Measurements from ENCODE around the gene BOK.
A peak's percentile ranks its signal among the peaks of the same experiment; 100 is the strongest.

The BOK gene

DNA sequence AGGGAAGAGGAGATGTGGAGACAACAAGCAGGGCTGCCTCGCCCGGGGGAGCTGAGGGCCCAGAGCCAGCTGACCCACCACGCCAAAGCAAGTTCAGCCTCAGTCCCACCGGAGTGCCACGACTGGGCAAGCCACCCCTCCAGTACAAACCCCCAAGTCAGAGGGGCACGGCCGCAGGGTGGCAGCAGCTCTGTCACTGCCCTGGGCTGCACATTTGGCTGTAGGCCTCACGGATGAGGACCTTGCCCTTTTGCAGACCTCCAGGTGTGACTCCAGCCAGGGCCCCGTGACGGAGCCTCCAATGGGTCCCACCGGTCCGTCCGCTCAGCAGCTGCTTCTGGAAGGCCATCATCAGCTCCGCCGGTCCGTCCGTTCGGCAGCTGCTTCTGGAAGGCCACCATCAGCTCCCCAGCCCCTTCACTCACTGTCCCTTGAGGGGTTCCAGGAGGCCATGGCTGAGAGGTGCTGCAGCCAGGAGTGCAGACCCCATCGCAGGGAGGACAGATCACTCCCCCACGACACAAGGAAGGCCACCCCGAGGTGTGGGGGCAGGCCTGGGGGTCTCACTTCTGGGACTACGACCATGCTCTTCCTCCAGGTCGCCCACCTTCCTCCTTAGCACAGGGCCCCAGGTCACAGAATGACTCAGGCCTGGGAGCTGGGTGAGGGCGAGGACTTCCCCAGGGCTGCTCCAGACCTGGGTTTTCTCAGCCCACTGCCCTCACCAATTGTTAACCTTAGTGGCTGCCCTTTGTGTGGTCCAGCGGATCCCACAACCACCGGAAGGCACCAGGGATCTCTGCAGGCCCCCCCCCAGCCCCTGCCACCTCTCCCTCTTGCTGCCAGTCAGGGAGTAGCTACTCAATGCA, 25.6 kb upstream of the BOK start:
- H3K27me3 Mint-ChIP-seq: peaks cover 8% of the 10 kb centered on the region
- H3K9me3 Mint-ChIP-seq: no peaks in the 10 kb centered on the region
- no peak overlapping the region for H3K4me3 Mint-ChIP-seq
- ATAC-seq (no peak), DNase-seq (no peak)
- no peak overlapping the region for H3K27ac Mint-ChIP-seq
- no peaks in the 10 kb centered on the region for H3K4me1 Mint-ChIP-seq

DNA sequence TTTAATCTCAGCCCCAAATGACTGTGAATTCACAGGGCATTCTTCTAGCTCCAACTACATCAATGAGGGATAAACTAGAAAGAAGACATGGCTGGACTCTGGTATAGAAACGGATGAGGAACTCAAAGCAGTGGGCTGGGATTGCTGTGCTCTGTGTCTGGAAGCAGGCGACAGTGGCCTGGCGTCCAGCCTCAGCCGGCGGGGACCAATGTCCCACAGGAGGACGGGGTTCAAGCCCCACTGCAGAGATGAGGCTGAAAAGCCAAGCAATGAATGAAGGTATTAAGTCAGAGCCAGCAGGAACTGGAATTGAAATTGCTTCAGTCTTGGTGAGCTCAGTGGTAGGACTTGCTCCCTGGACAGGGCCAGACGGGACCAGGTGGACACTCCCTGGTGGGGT, 24.3 kb upstream of the BOK start:
- no peaks in the 10 kb centered on the region for H3K4me1 Mint-ChIP-seq
- no peak overlapping the region for H3K4me3 Mint-ChIP-seq
- no peak for ATAC-seq
- H3K27me3 Mint-ChIP-seq: peaks cover 19% of the 10 kb centered on the region
- no peak overlapping the region for H3K27ac Mint-ChIP-seq
- no peak for DNase-seq
- H3K9me3 Mint-ChIP-seq: no peaks in the 10 kb centered on the region

DNA sequence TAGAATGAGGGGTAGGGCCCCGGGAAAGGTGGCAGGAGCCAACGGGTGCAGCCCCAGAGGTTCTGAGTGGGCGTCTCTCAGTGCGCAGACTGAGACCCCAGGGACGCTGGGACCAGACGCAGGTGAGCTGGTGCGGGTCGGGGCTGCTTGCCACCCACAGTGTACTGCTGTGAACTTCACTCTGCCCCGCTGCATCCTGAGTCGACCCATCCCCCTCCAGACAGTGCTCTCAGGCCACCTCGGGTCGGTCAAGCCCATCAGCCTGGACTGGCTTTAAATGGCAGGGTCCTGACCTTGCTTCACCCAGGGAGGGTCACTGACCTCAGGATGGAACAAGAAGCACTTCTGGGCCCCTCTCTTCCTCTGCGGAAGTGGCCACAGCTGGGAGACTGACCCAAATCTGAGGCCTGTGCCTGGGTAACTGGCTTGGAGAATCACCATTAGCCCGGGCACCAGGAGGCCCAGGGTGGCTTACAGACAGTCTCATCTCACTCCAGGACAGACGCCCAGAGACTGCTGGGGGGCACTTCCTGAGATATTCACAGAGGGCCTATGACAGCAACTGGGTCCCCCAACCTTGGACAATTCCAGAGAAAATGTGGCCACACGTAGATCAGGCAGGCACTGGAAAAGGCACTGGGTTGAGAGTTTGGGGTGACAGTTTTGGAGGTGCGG, 23.7 kb upstream of the BOK start:
- Mint-ChIP-seq H3K4me1 (no peaks in the 10 kb centered on the region), H3K27ac (no peak overlapping the region), H3K9me3 (no peaks in the 10 kb centered on the region), H3K27me3 (peaks cover 24% of the 10 kb centered on the region), H3K4me3 (no peak overlapping the region)
- no peak for ATAC-seq
- no peak for DNase-seq

DNA sequence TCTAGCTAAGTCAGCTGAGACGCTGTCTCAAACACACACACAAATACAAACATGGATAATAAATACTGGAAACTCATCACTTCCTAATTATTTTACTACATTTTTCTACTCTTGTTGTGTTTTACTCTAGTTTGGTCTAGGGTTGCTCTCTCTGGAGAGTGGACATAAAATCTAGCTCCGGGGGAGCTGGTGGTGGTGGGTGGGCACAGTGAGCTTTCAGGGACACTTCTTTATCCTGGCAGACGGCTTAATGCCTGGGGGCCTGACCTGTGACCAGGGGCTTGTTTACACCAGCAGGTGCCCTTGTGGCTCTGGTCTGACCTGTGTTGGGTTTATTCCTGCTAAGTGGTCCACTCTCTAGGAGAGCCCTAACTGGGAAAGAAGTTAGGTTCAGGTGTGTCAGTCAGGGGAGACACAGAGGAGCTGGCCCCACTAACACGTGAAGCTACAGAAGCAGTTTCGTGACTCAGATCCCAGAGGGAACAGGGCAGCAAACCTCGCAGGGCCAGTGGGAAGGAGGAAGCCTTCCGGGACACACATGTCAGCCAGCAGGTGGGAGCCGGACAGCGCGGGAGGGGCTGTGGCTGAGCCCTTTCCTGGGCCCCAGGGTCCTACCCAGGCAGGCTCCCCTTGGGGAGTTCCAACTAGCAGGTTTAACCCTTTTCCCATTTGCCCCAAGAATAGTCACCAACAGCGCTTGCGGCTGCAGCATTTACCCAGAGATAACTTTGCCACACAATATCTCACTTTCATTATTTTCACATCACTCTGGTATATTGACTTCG, 22.5 kb upstream of the BOK start:
- H3K27me3 Mint-ChIP-seq: peaks cover 36% of the 10 kb centered on the region
- ATAC-seq: no peak
- H3K4me1 Mint-ChIP-seq: peaks cover 5% of the 10 kb centered on the region
- no peak for DNase-seq
- no peaks in the 10 kb centered on the region for H3K9me3 Mint-ChIP-seq
- no peak overlapping the region for H3K27ac Mint-ChIP-seq
- H3K4me3 Mint-ChIP-seq: no peak overlapping the region

DNA sequence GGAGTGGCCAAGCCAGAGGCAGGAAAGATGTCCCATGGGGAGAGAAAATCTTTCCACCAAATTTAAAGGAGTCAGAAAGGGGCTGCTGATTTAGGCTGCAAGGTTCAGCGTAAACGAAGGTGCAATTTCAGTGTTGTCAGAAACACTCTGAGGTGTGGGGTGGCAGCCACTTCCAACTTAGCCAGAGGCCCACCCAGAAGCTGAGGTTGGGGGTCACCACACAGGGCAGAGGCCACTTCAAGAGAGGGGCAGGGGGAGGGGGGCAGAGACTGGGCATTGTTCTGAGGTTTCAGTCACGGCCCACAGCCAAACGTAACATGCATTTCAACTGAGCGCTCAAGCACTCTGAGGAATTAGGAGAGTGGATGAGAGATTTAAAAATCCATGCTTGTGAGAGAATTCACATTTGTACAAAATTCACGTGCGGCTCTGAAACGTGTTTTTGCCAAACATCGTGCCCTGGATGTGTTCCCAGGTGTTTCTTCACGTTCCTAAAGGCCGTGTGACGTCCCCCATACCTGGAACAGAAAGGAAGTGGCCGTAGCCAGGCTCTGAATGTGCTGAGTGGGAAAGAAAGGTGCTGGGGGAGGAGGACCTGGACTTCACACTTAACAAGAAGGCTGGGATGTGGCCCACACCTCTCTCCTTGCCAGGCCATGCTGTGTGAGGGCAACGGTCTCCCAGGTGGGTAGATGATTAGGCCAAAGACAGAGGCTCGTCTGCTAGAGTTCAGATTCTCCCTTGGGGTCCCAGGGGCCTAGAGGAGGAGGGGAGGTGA, 19.5 kb upstream of the BOK start:
- Mint-ChIP-seq H3K4me1 (peaks cover 5% of the 10 kb centered on the region), H3K4me3 (no peak overlapping the region), H3K9me3 (no peaks in the 10 kb centered on the region), H3K27ac (peak overlapping the region in 1 of 2 donors; percentile 2), H3K27me3 (peaks cover 54% of the 10 kb centered on the region)
- no peak for ATAC-seq
- DNase-seq: no peak

DNA sequence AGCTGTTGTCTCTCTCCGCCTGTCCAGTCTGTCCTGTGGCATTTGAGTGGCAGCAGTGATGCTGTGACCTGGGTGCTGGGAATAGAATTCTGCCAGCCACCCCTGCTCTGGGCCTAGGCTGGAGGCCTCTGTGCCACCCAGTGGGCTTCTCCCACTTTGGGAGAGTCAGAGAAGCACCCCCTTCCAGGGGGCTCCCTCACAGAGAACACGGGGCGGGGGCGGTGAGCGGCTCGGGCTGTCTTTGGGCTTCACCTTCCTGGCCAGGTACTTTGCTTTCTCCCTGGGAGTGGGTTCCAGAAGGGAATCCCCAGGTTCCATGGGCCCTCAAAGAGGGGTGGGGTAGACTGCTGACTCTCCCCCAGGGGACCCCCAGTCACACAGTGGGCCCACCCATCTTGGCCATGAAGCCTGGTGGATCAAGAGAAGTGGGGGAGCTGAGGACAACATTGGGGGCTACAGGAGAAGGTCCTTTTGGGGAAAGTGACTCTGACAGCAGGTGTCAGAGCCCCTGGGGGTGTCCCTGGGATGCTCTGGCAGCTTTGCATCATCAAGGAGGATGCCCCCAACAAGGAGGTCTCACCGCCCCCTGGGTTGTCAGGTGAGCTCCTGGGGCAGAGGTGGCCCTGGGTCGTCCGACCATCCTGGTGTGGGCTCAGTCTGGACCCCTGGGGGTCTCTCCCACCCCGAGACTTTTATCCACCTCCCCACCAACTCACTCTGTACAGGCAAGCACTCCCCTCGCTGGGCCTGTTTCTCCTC, 18.8 kb upstream of the BOK start:
- Mint-ChIP-seq H3K4me1 (peaks cover 5% of the 10 kb centered on the region), H3K9me3 (no peaks in the 10 kb centered on the region), H3K4me3 (no peak overlapping the region), H3K27ac (no peak overlapping the region), H3K27me3 (peaks cover 54% of the 10 kb centered on the region)
- no peak for ATAC-seq
- no peak for DNase-seq

DNA sequence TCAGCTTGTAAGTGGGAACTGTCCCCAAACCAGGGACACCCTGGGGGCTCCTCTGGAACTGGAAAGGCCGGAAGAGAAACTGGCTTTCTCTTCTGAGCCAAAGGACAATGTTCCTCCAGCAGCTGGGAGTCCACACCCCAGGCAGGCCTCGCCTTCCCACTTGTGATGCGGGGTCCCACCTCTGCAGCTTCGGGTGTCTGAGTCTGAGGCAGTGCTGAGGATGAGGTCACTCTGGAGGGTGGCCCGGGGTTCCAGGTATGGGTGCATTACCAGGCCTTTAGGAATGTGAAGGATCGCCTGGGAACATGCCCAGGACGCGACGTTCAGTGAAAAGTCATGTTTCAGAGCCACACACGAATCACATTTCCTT, 18.2 kb upstream of the BOK start:
- Mint-ChIP-seq H3K27me3 (peaks cover 54% of the 10 kb centered on the region), H3K9me3 (no peaks in the 10 kb centered on the region), H3K27ac (no peak overlapping the region), H3K4me1 (peaks cover 5% of the 10 kb centered on the region), H3K4me3 (peak overlapping the region; percentile 53 to 72)
- DNase-seq (no peak), ATAC-seq (no peak)

DNA sequence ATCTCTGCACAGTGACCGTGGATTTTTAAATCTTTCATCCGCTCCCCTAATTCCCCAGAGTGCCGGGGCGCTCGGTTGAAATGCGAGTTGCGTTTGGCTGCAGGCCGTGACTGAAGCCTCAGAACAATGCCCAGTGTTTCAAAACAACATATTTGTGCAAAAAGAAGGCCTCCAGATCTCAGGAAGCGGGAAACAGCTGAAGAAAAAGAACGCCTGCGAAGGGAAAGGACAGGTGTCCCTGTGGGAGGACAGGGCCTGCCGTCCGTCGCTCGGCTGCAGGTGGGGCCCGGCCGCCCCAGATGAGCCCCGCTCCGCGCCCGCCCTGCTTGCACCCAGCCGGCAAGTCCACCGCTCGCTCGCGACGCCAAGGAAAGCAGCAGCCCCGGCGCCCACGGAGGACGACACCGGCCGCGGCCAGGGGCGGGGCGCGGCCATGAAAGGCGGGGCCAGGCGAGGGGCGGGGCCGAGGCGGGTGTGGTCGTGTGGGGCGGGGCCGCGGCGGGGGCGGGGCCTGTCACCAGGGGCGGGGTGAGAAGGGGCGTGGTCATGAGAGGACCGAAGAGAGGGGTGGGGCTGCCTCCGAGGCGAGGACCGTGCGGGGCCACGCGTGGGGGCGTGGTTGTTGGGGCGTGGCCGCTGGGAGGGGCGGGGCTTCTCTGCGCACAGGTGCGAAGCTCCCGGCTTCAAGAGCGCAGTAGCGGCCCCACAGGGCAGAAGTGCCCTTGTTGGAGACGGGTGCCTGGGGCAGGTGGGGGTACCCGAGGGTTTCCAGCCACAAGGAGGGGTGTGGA, 17.6 kb upstream of the BOK start:
- no peaks in the 10 kb centered on the region for H3K9me3 Mint-ChIP-seq
- H3K4me1 Mint-ChIP-seq: peaks cover 5% of the 10 kb centered on the region
- peak overlapping the region; percentile 53 to 72 for H3K4me3 Mint-ChIP-seq

DNA sequence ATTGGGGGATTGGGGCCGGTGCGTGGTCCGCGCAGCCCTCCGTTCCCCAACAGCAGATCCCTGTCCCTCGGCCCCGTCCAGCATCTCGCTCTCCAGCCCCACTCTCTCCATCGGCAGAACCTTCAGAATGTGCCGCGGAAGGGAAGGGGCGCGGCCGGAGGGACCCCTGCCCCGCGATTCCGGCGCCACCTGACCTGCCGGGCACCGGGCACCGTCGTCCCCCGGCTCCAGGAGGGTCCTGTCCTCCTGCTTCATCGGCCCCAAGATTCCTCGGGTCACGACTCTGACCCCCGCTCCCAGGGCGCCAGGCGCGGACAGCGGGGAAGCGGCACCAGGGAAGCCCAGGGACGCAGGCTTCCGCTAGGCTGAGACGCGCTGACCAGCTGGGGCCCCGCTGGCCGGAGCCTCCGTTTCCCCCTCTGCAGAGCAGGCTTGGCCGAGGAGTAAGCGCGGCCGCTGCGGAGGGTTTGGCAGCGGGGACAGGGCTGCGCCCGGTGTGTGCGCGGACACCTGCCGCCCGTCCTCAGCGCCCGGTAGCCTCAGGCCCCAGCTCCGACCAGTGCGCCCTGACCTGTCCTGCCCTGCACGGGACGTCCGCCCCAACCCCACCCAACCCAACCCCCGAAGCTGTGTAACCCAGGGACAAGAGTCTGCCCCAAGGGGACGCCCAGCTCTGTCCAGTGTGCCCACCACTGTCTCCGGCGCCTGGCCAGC, 16.8 kb upstream of the BOK start:
- Mint-ChIP-seq H3K4me1 (peaks cover 5% of the 10 kb centered on the region), H3K27ac (no peak overlapping the region), H3K4me3 (no peak overlapping the region), H3K9me3 (no peaks in the 10 kb centered on the region), H3K27me3 (peaks cover 46% of the 10 kb centered on the region)
- ATAC-seq (no peak), DNase-seq (no peak)

More for the DNA sequence above, 17.6 kb upstream of the BOK start:
- peak; percentile 50 to 64 for DNase-seq
- H3K27me3 Mint-ChIP-seq: peaks cover 53% of the 10 kb centered on the region
- peak; percentile 60 for ATAC-seq
- no peak overlapping the region for H3K27ac Mint-ChIP-seq

DNA sequence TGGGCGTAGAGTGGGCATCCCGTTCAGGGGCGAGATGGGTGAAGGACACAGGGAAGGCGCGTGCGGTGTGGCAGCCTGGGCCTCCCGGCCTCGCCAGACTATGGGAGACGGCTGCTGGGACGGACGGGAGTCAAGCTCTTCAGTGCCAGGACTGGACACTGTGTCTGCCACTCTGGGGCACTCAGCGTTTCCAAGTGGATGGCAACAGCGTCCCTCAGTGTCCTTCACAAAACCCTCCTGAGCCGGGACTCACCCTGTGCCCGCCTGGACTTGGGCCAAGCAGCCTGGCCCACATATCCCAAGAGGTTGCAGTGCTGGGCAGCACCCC, 16.3 kb upstream of the BOK start:
- peaks cover 46% of the 10 kb centered on the region for H3K27me3 Mint-ChIP-seq
- no peak for DNase-seq

DNA sequence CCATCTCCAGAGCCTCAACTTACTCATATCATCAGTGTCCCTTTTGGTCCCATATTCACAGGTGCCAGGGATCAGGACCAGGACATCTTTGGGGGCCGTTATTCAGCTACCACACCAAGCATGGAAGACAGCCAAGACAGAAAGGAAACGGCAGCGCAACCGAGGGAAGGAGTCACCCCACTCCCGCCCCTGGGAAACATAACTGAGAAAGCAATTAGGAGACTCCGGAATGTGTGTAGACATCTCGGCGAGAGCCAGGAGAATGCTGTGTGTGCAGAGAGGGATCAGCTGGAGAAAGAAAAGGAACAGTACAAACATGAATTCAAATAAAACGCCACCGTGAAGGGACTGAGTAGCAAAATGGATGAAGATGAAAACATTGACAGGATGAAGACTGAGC, 13.4 kb upstream of the BOK start:
- peaks cover 5% of the 10 kb centered on the region for H3K4me1 Mint-ChIP-seq
- H3K27me3 Mint-ChIP-seq: peaks cover 27% of the 10 kb centered on the region
- H3K9me3 Mint-ChIP-seq: no peaks in the 10 kb centered on the region
- DNase-seq (no peak), ATAC-seq (no peak)
- no peak overlapping the region for H3K27ac Mint-ChIP-seq
- H3K4me3 Mint-ChIP-seq: no peak overlapping the region

More for the DNA sequence above, 16.3 kb upstream of the BOK start:
- Mint-ChIP-seq H3K9me3 (no peaks in the 10 kb centered on the region), H3K27ac (no peak overlapping the region), H3K4me3 (no peak overlapping the region), H3K4me1 (peaks cover 5% of the 10 kb centered on the region)
- no peak for ATAC-seq

DNA sequence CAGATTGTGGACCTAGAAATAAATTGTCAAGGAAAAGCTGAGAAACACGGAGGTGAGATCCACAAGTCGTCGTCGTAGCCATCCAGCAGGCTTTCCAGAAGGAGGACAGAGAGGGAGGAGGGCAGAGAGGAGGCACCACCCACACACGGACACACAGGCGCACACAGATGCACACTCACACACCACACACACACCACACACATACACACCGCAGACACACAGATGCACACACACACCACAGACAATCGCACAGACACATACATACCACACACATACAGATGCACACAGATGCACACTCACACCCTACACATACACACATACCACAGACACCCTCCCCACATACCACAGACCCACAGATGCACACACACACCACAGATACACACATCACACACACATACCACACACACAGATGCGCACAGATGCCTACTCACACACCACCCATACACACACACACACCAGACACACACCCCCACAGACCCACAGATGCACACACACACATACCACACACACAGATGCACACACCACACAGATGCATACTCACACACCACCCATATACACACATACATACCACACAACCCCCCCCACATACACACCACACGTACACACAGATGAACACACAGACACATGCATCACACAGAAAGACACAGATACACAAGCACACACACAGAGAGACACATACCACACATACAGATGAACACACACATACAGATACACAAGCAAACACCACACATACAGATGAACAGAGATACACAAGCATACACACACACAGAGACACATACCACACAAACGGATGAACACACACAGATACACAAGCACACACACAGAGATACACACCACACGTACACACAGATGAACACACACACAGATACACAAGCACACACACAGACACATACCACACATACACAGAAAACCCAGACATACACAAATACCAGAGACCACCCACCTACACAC, 12.7 kb upstream of the BOK start:
- H3K4me3 Mint-ChIP-seq: no peak overlapping the region
- H3K27me3 Mint-ChIP-seq: peaks cover 20% of the 10 kb centered on the region
- H3K4me1 Mint-ChIP-seq: peaks cover under 1% of the 10 kb centered on the region
- DNase-seq: no peak
- no peak overlapping the region for H3K27ac Mint-ChIP-seq
- ATAC-seq: no peak
- no peaks in the 10 kb centered on the region for H3K9me3 Mint-ChIP-seq

Data from stimulated activated naive CD8-positive, alpha-beta T cell treated with anti-CD3 and anti-CD28 coated beads, Interleukin-15, amount 100 ng/mL, for 72 hours (primary cell).